ENCODE measurements around the gene DNAI2.

- TF ChIP-seq EP300 (IDR thresholded peaks at IDR 0.05) (no peak), POLR2AphosphoS5 (IDR thresholded peaks at IDR 0.05) (no peak), POLR2A (IDR thresholded peaks at IDR 0.05) (no peak)
- TF ChIP-seq, protein P1, sequence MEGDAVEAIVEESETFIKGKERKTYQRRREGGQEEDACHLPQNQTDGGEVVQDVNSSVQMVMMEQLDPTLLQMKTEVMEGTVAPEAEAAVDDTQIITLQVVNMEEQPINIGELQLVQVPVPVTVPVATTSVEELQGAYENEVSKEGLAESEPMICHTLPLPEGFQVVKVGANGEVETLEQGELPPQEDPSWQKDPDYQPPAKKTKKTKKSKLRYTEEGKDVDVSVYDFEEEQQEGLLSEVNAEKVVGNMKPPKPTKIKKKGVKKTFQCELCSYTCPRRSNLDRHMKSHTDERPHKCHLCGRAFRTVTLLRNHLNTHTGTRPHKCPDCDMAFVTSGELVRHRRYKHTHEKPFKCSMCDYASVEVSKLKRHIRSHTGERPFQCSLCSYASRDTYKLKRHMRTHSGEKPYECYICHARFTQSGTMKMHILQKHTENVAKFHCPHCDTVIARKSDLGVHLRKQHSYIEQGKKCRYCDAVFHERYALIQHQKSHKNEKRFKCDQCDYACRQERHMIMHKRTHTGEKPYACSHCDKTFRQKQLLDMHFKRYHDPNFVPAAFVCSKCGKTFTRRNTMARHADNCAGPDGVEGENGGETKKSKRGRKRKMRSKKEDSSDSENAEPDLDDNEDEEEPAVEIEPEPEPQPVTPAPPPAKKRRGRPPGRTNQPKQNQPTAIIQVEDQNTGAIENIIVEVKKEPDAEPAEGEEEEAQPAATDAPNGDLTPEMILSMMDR (IDR thresholded peaks at IDR 0.05), result no peak
These were observed 23.0 kb upstream of the DNAI2 start for GRCh38 chr17:74251051-74251450.
